GM21723 (cell line): ENCODE results near the gene PPP2R2C.

Experiments
- ATAC-seq: cut with Tn5 transposase; IDR thresholded peaks from one replicate; pipeline ENCODE4 v1.9.1; 2021; ENCODE audit warnings: mild to moderate bottlenecking, moderate library complexity; ENCODE audit not compliant: unreplicated experiment

PPP2R2C gene

DNA sequence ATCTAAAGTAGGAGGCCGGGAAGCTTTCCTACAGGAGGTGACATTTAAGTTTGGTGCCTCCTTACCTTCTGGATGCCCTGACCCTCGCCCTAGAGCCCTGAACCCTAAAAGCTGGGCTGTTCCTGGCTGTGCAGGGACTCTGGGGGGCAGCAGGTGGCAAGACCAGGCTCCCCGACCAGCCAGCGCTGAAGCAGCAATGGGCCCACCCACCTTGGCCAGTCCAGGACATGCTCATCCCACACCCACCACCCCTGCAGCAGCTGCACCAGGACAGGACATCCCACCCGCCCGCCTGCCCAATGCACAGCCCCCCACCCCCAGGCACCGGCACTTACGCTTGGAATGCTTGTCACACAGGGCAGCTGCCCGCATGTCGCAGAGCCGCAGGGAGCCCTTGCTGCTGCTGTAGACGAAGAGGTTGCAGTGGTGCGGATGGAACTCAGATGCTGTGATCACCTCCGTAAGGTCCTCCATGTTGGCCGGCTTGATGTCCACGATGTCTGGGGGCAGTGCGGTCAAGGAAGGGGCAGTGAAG, 124.8 kb downstream of the PPP2R2C start:
- no peak for ATAC-seq

DNA sequence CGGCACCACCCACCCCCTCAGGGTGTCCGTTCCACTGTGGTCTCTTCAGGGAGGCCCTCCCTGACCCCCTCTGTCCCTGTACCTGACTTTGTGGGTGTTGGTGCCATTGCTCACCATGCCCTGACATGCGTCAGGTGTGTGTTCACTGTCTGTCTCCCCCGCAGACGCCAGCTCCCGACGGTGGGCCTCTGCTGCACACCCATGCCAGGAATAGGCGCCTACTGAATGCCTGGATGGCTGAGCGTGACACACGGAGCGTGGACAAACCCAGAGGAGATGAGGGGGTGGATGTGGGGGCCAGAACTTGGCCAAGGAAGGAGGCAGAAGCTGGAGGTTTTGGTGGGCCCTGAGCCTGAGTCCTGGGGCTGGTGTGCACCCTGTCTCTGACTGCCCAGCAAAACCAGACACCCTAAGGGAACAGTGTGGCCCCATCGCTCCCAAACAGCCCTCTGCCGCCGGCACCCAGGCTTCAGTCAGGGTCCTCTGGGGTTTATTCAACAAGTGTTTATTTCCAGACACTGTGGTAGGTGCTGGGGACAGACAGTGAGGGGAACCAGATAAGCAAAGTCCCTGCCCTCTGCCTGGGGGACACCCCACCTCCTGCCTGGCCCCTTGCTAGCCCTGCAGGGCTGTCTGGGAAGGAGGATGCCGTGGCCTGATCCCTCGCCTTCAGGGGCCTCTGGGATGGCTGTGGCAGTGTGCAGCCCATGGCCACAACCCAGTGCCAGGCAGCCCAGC, 125.9 kb downstream of the PPP2R2C start:
- ATAC-seq = no peak

DNA sequence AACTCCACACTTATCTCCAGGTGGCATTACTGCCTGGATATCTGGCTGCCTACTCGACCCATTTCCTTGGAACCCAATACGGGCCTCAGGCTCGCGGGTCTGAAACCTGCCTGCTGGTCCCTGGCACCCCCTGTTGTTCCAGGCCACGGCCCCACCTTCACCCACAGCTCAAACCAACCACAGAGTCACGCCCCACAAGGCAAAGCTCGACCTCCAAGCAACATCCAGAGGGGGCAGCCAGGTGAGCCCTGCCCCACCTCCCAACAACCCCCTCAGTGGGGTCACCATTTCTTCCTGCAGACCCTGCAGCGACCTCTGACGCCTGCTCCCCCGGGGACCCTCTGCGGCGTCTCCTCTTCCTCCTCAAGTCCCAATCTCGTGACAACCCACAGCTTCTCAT, 126.5 kb downstream of the PPP2R2C start:
- no peak for ATAC-seq

DNA sequence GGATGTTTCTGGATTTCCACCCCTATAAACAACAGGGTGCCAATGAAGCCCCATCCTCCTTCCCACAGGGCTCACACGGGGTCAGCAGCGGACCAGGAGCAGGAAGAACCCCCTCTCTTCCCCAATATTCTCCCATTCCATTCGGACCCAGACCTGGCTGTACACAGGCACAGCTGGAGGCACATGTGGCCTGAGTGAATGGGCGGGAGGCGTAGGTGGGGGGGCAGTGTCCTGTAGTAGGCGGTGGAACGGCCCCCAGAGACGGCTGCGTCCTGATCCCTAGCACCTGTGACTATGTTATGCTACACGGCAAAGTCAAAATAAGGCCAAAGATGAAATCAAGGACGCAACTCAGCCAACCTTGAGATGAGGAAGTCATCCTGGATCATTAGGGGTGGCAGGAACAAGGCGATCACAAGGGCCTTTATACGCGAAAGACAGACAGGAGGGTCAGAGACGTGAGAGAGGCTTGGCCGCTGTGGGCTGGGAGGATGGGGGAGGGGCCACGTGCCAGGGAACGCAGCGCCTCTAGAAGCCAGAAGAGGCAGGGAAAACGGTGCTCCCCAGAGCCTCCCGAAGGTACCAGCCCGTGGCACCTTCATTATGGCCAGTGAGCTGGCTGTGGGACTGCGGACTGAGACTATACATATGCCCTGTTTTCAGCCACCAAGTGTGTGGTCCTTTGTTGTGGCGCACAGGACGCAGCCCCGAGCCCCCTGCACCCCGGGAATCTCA, 127.2 kb downstream of the PPP2R2C start:
- ATAC-seq = no peak

DNA sequence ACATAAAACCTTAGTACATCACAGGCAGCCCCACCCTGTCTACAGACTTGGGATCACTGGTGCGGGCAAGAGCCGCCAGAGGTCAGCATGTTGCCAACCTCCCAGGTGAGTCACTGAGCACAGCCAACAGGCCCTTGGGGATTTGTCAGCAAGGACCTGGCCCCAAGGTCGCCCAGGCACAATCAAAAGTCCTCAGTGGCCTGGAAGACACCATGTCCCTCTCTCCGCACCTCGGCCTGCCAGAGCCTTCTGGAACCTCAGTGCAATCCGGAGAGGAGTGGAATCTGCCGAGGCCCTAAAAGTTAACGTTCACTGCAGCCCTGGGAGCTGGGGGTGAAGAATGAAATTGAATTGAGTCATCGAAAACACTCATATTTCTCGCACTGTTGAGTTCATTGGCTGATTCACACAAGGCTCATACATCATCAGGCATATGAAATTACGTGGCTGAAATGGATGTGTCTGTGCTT, 128.4 kb downstream of the PPP2R2C start:
- ATAC-seq = no peak

DNA sequence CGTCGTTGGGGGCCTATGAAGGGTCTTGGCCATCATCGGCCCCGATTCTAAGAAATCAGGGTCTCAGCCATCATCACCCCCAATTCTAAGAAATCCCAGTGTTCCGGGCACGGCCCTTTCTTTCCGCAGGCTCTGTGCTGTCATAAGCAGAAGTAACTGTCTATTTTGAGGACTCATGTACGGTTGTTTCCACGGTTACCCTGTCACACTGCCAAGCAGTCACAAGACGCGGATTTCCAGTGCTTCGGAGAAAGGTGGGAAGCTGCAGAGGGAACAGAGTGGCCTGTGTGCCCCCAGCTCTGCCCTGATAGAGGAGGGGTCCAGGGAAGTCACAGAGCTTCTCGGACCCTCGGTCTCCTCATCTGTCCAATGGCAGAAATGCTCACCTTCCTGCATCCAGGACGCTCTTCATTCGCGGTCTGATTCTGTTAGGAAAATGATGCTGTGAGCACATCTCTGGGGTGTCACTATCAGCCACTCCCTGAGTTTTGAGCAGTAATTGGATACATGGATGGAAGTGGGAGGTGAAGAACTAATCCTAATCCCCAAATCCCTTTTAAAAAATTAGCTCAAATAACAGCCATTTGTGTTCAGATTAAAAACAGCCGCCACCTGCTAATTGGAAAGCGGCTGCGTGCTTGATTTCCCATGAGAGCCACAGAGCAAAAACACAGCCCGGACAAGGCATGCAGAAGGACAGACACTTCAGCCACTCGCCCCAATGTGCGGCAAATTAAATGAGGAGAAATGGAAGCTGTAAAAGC, 129.7 kb downstream of the PPP2R2C start:
- ATAC-seq = no peak

DNA sequence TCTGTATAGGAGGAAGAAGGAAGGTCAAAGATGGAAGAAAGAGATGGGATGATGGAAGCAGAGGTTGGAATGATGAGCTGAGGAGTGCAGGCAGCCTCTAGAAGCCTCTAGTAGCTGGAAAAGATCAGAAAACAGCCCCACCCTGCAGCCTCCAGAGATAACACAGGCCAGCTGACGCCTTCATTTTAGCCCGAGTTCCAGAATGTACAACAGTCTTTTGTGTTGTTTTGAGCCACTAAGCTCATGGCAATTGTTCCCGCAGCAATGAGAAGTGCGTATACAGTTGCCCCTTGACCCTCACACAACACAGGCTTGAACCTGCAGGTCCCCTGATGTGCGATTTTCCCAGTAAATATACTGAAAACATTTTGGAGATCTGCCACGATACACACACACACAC, 130.7 kb downstream of the PPP2R2C start:
- no peak for ATAC-seq

DNA sequence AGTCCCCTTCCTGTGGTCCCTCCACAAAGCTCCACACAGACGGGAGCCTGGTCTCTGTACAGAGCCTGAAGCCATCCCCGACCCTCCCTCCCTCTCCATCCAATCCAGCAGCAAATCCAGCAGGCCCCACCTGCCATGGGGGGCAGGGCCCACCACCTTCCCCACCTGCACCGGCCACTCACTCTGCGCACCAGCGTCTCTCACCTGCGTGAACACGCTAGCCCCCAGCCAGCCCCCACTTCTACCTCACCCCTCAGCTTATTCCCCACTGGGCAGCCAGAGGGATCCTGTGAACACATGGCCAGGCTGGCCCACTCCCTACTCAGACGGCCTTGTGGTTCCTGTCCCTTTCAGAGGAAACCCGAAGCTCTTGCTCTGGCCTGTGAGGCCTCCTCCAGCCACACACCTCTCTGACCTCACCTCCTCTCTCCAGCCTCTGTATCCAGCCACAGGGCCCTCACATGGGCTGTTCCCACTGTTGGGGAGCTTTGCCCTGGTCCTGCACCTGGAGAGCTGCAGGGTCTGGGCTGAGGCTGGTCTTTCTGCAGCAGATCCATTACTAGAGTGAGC, 131.9 kb downstream of the PPP2R2C start:
- no peak for ATAC-seq

DNA sequence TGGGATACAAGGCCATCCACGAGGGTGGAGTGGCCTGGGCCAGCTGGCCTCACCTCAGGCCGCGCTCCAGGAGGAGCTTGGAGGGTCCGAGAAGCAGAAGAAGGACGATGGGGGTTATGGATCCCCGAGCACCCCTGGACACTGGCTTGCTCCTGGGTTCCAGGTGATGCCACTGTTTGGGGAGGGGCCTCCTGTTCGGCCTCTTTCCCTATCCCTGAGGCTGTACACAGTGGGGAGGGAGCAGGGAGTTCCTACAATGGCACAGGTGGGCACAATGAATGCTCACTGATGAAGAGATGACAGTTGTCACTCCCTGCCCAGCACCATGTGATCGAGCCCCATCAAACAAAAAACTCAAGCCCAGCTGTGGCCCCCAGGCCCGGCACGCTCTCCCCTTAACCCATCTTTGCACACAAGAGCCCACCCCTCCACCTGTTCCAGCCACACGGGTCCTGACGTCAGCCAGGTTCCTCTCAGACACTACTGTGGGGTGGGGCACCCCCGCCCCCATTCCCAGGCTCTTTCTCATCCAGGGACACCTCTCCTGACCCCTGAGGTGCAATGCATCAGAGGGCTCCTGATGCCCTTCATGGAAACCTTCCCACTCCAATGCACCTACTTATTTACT, 132.5 kb downstream of the PPP2R2C start:
- no peak for ATAC-seq

DNA sequence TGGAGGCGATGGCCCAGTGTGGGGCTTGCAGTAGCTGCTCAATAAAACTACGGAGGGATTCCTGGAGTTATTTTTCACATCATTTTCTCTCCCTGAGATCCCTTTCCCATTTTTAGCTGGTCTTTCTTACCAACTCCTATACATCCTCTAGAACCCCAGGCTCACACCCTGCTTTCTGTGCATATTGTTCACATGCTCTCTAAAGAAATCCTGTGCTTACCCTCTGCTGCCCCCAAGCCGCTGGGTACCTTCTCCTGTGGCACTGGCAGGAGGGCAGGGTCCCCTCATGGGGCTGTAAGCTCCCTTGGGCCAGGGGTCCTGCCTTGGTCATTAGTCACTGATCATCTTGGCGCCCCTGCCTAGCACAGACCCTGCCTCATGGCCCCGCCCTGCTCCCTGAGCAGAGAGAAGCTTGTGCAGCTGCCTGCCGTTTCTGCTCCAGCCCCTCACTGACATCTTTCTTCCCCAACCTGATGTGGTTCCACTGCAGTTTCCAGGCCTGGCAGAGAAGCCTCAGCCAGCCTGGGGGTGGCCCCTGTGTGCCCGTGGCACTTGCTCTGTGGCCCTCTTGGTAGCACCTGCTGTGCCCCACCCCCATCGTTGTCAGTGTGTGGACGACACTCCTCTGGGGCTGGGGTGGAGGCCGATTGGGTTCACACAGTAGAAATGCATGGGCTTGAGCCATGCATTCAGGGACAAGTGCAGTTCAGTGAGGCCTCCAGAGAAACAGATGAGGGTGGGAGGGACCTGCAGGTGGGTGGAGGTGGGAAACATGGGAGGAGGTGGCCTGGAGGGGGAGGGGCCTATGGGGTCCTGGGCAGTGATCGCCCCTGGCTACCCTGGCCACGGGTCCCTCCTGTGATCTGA, 133.2 kb downstream of the PPP2R2C start:
- no peak for ATAC-seq

DNA sequence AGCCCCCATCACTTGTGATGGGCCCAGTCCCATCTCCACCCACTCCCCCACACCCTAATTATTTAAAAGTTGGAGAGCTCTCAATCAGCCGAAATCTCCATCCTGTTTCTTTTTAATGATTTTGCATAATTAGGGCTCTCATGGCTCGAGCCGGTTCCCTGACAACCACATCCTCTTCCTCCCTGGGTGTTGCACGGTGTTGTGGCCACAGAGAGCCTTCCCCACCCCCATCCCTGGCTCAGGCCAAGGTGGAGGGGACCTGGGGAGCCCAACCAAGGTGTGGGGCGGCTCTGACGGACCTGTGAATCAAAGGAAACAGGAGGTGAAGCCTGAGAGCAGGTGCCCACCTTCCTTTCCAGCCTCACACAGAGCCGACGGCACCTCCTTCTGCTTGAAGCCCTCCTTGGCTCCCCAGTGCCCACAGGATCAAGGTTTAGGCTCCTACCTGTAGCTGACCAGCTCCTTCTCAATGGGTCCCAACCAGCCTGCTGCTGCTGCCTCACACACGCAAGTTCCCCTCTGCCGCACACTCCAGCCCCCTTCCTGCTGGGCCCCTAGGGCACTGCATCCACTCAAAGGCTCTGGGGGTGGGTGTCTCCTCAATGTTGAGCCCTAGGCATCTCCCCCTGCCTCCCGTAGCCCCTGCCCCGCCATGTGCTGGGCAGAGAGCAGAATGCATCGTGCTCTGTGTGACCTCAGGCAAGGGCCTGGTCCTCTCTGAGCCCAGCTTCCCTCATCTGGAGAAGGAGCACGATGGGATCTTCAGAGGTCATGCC, 134.1 kb downstream of the PPP2R2C start:
- ATAC-seq = no peak

DNA sequence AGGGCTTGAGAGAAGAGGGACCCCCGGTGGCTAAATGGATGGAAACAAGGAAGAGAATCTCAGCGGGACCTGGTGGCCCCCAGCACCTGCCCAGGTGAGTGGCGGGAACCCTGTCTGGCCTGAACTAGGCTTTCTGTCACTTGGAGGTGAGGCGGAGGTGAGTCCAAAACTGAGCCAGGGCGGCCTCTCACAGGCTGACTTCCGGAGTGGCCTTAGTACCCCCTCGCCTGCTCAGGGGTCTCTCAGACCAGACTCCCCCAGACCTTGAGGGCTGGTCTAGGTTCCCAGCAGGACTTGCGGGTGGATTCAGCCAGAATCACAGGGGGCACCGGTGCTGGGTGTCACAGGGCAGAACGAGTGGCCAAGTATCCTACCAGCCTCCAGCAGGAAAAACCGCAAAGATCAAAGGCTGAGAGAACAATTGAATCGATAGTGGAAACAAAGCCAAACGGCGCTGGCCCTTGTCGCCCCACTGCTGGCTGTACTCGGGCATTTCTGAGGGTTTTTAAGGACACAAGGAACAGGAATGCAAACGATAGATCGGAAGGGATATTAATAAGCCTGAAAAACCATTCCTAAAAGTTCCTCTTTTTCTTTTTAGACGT, 135.0 kb downstream of the PPP2R2C start:
- ATAC-seq = no peak

DNA sequence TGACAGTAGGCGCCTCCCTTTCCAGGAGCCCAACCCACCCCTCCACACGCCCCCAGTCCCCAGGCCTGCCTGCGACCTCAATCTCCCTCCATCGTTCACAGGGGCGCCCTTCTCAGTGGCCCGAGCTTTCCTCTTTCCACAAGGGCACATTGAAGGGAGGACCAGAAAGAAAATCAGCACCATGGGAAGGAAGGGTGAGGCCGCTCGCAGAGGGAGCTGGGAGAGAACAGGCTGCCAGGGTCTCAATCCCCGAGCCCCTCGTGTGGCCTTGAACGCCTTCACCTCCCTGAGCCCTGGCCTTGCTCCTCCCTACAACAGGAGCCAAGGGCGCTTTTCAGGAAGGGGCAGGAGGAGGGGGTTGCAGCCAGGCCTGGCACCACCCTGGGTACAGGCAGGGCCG, 136.2 kb downstream of the PPP2R2C start:
- ATAC-seq = no peak

DNA sequence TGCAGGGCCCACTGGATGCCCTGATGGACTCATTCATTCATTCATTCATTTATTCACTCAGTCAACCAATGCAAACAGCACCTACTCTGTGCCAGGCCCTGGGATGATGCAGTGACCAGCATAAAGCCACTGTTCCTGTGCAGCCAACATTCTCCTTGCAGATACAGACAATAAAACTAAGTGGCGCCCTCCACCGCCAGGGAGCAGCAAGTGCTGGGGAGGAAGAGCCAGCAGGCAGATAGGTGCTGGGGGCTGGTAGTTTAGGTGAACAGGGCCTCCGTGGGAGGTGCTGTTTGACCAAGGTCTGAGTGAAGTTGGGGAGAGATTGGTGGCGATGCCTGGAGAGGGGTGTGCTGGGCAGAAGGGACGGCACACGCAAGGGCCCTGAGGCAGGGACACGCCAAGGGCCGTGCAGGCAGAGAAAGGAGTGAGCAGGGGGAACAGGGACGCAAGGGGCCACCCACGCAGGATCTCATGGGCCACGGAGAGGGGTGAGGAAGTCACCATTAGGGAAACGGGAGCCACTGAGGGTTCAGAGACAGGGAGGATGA, 137.3 kb downstream of the PPP2R2C start:
- ATAC-seq = no peak

DNA sequence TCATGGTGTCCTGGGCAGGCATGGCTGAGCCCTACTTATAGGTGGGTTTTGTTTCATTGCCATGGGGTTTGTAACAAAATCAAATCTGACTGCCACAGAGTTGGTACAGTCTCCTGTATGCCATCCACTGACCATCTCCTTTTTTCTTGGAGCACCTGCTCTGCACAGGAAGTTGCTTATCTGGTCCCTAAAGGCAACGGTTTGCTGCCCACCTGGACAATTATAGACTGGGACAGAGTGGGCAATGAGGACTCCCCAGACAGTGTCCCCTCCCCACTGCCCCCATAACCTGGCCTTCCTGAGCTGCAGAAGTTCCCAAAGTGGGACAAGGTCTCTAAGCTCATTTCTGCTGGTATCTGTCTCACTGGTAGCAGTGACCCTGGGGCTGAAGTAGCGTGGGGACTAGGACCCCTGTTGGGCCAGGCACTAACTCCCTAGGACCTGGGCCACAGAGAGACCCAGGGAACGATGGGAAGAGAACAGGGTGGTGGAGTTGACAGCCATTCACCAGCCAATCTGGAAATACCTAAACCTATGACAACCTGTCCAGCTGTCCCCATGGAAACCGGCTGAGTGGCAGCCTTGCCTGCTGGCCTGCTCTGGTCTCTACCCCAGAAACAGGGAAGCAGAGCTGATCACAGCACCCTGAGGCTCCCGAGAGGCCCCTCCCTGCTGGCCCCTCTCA, 138.1 kb downstream of the PPP2R2C start:
- no peak for ATAC-seq

DNA sequence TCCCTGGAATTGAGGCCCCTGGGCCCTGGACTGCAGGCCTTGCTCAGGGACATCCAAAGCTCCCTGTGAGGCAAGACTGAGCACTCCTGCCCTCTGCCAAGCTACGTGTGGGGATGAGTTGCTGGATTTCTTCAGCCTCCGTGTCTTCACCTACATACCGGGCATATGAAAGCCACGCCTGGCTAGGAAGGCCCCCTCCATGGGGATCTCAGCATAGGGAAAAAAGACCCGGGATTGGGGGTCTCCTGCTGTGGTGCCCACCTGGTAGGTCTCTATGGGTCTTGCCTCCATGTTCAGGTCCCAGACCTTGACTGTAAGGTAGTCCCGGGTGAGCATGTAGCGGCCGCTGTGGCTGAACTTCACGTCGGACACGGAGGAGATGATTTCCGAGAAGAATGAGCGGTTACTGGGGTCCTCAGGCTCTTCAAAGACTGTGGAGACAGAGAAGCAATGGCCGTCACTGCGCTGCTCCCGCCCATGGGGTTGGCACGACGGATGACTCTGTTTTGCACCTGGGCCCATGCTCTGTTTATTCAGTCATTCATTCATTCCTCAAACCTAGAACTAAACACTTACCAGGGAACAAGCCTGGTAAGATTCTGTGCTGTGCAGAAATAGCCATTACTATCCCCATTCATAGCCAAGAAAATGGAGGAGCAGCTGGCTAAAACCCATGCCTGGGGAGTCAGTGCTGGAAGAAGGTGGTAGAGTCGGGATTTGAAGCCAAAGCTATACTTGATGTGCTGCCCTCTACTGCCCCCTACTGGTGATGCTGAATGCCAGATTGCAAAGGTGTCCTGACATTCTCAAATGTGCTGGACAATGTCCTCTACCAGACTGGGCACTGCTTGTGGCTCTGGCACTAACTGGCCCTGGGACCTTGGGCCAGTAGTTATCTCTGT, 138.9 kb downstream of the PPP2R2C start:
- no peak for ATAC-seq

DNA sequence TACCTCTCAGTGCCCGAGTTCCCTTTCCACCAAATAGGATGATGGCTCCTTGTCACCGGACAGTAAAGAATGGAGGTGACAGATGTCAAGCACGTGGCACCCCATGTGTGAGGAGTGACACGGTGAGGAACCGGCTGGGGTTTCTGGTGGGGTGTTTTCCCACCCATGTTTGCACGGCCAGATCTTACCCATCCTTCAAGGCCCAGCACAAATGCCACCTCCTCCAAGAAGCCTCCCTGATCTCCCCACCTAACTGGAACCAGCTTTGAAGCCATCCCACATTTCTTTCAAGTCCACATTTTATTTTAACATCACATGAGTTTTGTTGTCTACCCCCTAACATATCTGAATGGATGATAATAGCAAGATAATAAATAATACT, 139.8 kb downstream of the PPP2R2C start:
- ATAC-seq = no peak
